Cardiac muscle cell (in vitro differentiated cells and primary cell): ENCODE measurements around the gene HAX1. TPM values are rescaled to one million over a fixed set of nuclear protein-coding genes. Genes with fewer than 3 reads are reported as not detected.

Experiments used
- DNase-seq, 2 donors: peaks; one replicate each; pipeline versions ENCODE4 v3.0.0 to v3.0.0-alpha.2; 2010 to 2017; ENCODE audit warnings: low read depth in 1 of 2, low spot score in 1 of 2
- H3K27ac ChIP-seq: fragments of 200-600 bp; sonication (generic); 2 replicates; pipeline ENCODE4 v1.5.1; 2016
- H3K27me3 ChIP-seq: fragments of 200-600 bp; sonication (generic); 2 replicates; pipeline ENCODE4 v1.6.0; 2016; ENCODE audit warnings: control low read depth
- H3K36me3 ChIP-seq: fragments of 200-600 bp; sonication (generic); 2 replicates; pipeline ENCODE4 v1.5.1; 2016; ENCODE audit warnings: control low read depth
- H3K4me1 ChIP-seq: fragments of 200-600 bp; sonication (generic); 2 replicates; pipeline ENCODE4 v1.8.1; 2017; ENCODE audit warnings: low read depth, mild to moderate bottlenecking, mixed run types
- H3K4me3 ChIP-seq: fragments of 200-600 bp; sonication (generic); 2 replicates; pipeline ENCODE4 v1.5.1; 2016; ENCODE audit warnings: mild to moderate bottlenecking
- H3K9me3 ChIP-seq: fragments of 200-600 bp; sonication (generic); 2 replicates; pipeline ENCODE4 v1.5.1; 2017; ENCODE audit warnings: low read depth, mild to moderate bottlenecking, control low read depth
- polyA plus RNA-seq: library from polyadenylated mRNA; unstranded; fragments of >200 nt; fragmentation: Nextera tagmentation; extraction: Ambion mirVana; gene quantifications from 2 replicates; pipeline ENCODE4 v1.2.1, GENCODE V29; 2016
- total RNA-seq: library from RNA; depleted of rRNA; stranded (reverse); fragments of >200 nt; gene quantifications from 2 replicates; pipeline ENCODE4 v1.2.3, GENCODE V29; 2016
- TF ChIP-seq, protein P1 (sequence below): IDR thresholded peaks from 2 replicates; pipeline ENCODE4 v1.5.1; 2012; ENCODE audit warnings: low read depth, mild to moderate bottlenecking, low read length

The HAX1 gene
- total and polyA plus RNA-seq, 2 experiments from 2014 or later, result 92.1 to 106 TPM

DNA sequence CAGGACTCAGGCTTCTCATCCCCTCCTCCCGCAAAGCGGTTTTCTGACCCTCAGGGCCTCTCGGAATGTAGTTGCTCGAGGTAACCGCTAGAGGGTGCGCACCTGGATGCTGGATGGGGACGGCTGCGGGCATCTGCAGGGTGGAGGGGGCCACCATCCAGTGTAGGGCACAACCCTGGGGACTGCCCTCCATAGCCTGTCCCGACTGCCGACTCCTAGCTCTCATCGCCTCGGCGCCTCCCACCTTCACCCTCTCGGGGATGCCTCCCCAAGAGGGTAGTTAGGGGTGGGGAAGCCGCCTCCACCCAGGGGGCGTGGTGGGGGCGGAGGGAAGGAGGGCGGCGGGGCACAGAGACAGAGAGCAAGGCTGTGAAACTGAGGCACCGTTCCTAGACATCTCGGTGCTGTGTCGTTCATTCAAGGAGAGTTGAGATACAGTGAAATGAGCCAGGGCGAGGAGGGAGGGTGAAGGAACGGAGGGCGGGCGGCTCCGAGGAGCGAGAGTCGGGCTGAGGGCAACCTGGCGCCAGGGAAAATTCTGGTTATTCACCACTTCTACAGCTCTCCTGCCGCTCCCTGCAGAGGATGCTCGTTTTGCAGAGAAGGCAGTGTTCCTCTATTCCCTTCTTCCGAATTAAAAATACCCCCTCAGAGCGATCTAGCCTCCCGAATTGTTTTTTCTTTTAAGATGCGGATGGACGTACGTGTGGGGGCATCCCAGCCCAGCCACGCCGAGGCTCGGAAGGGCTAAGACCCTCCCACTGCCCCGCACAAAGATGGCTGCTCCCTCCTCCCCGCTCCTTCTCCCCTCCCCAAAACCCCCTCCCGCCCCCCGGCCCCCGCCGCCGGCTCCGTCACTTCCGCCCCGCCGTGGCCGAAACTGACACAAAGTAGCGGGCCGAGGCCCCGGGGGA is 52.5 kb downstream of the HAX1 start, which contains the start of gene ATP8B2:
Gene ATP8B2 (plus strand): TSS at position 857 of the 914 bp plus-strand sequence. CDS start 2,617 bp downstream, outside the sequence.
- H3K9me3 ChIP-seq, result no peaks in the 10 kb centered on the region
- H3K4me3 ChIP-seq, result peak within 1 kb of the TSS; percentile 94
- H3K27ac ChIP-seq, result peak within 1 kb of the TSS; percentile 88
- no peaks in the 10 kb centered on the region for H3K27me3 ChIP-seq
- peak; percentile 77 to 91 for DNase-seq
- TF ChIP-seq, protein P1, sequence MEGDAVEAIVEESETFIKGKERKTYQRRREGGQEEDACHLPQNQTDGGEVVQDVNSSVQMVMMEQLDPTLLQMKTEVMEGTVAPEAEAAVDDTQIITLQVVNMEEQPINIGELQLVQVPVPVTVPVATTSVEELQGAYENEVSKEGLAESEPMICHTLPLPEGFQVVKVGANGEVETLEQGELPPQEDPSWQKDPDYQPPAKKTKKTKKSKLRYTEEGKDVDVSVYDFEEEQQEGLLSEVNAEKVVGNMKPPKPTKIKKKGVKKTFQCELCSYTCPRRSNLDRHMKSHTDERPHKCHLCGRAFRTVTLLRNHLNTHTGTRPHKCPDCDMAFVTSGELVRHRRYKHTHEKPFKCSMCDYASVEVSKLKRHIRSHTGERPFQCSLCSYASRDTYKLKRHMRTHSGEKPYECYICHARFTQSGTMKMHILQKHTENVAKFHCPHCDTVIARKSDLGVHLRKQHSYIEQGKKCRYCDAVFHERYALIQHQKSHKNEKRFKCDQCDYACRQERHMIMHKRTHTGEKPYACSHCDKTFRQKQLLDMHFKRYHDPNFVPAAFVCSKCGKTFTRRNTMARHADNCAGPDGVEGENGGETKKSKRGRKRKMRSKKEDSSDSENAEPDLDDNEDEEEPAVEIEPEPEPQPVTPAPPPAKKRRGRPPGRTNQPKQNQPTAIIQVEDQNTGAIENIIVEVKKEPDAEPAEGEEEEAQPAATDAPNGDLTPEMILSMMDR, result peak; percentile 93
- no peaks in the 10 kb centered on the region for H3K36me3 ChIP-seq
- H3K4me1 ChIP-seq, result peaks cover 38% of the 10 kb centered on the region

Other genes starting within 250 kb of the HAX1 start
- gene NUP210L, start 117.6 kb upstream of the HAX1 start, total RNA-seq, result 0.18 TPM in 1 of 2 replicates, not detected in the other
- gene NUP210L, start 117.6 kb upstream of the HAX1 start, polyA plus RNA-seq, result not detected in 2 replicates
- gene TPM3, start 80.5 kb upstream of the HAX1 start, total RNA-seq, result 120 and 137 TPM in 2 replicates
- gene TPM3, start 80.5 kb upstream of the HAX1 start, polyA plus RNA-seq, result 109 and 139 TPM in 2 replicates
- not detected in 2 replicates for gene CFAP141, start 66.3 kb upstream of the HAX1 start, total RNA-seq
- gene CFAP141, start 66.3 kb upstream of the HAX1 start, polyA plus RNA-seq, result not detected in 2 replicates
- gene UBAP2L, start 51.7 kb upstream of the HAX1 start, total RNA-seq, result 111 and 190 TPM in 2 replicates
- 142 and 164 TPM in 2 replicates for gene UBAP2L, start 51.7 kb upstream of the HAX1 start, polyA plus RNA-seq
- gene AQP10, start 48.5 kb downstream of the HAX1 start, total RNA-seq, result 4.8 and 11.2 TPM in 2 replicates
- 5.4 and 20.6 TPM in 2 replicates for gene AQP10, start 48.5 kb downstream of the HAX1 start, polyA plus RNA-seq
- gene ATP8B2, start 52.9 kb downstream of the HAX1 start, total RNA-seq, result 102 and 116 TPM in 2 replicates
- 12.8 and 13.5 TPM in 2 replicates for gene ATP8B2, start 52.9 kb downstream of the HAX1 start, polyA plus RNA-seq
- gene IL6R, start 132.7 kb downstream of the HAX1 start, total RNA-seq, result 5.2 and 17.2 TPM in 2 replicates
- 2.5 and 3.9 TPM in 2 replicates for gene IL6R, start 132.7 kb downstream of the HAX1 start, polyA plus RNA-seq
- gene TDRD10, start 229.6 kb downstream of the HAX1 start, total RNA-seq, result 0.51 and 0.53 TPM in 2 replicates
- 0.54 and 1.0 TPM in 2 replicates for gene TDRD10, start 229.6 kb downstream of the HAX1 start, polyA plus RNA-seq
- gene SHE, start 229.8 kb downstream of the HAX1 start, total RNA-seq, result 2.1 and 2.7 TPM in 2 replicates
- 1.7 and 2.0 TPM in 2 replicates for gene SHE, start 229.8 kb downstream of the HAX1 start, polyA plus RNA-seq